Endometrium (tissue), 2 donors: ENCODE measurements around the gene IBSP.

Source experiments
- FAIRE-seq: peaks from 2 replicates; lab custom pipeline; 2012; peaks lifted over from hg19 to GRCh38; lab: Jason Lieb, UNC
- donor health status: control.
- donor health status: control.

Gene IBSP

DNA sequence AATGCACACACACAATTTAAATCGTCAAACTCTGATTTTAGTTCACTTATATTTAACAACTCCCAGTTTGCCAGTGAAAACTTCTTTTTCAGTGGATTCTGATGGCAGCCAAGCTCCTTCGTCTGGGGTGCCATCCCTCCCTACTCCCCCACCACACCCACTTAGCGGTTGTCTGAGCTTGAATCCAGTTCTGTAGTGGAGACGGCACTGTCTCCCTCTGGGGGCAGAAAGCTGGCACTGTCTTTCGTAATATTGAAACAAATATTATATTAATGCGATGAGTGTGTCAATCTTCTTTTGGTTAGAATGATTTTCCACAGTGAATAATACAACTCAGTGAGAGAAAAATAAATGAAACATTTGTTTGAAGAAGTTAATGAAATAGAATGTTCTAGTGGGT lies 38.9 kb downstream of the IBSP start:
- no peak for FAIRE-seq

- FAIRE-seq: peak; percentile 91
Observed at GRCh38 chr4:87838890-87839591, 39.7 kb downstream of the IBSP start.

- no peak for FAIRE-seq
Observed at GRCh38 chr4:87839592-87839946, 40.2 kb downstream of the IBSP start.

DNA sequence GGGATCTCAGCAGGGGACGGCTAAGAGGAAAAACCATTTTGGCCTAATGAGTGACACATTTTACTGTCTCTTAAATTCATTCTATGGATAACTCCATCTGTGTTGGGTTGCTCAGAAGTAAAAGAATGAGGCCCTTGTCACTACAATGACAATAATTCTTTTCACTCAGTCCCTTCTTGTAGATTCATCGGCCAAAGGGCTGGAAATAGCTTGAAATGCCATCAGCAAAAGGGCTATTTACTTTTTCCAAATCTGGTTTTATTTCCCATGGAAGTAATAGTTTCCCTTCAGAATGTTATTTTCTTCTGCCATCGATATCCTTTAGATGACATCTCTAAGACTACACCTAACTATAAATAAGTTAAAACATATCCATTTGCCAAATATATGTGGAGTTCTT lies 40.8 kb downstream of the IBSP start:
- FAIRE-seq: no peak

GRCh38 chr4:87843936-87844335 lies 44.6 kb downstream of the IBSP start:
- FAIRE-seq: no peak

DNA sequence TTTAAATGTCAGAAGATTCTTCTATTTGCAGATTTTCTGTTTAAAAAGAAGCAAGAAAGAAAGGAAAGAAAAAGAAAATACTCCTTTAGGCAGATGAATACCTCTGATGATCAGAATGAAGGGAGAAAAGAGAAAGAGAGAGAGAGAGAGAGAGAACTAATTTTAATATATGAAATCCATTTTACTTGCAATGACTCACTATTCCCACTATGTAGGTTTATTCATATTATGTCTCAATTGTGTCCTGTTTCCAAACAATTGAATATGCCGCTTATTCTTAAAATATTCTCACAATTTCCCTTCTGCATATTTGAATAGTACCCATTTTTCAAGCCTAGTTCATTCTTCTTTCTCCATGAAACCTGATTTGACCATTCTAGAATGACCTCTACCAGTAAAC lies 45.1 kb downstream of the IBSP start:
- no peak for FAIRE-seq

- FAIRE-seq: no peak
Observed at GRCh38 chr4:87846226-87846625, 46.9 kb downstream of the IBSP start.

DNA sequence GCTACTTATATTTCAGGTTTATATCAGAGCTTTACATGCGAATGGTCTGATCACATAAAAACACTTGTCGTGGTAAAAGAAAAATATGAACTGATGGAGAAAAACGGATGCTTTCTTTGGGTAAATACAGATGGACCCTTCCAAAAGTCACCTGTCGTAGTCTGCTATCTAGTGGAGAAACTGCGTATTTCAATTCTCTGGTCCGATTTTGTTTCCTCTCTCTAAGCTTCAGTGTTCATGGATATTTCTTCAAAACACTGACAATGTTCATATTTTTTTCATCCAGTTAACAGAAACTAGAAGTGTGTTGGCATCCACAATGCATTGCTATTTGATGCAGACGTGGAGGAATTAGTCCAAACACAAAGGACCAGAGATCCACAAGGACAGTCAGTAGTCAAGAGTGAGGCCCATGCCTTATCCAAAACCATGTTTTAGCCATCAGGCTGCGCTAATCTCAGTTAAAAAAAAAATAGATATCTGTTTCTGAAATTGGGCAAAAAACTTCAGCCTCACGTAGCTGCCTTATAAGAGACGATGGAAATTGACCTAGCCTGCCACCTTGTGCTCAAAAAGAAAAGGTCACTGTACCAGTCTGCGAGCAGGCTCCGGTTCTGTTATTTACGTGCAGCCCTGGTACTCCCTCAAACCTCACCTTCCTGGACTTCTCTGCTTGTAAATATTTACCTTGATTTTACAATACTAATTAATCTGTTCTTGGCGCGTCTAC lies 49.4 kb downstream of the IBSP start:
- peak; percentile 72 for FAIRE-seq

DNA sequence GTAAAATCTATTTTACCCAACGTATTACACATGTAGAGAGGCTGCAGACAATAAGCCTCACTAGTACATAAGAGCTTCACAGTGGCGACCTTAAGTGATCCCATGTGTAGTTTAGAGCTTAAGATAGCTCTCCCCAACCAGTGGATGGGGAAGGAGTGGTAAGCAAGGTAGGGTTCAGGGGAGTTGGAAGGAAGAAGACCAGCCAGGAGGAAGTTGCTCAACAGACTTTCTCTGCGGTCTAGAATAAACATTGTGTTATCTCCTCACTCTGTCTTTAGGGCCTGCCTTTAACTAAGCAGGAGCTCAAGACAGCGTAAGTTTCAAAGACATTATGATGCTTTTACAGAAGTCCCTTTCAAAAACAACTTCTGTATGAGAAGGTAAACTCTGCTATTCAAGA lies 50.3 kb downstream of the IBSP start:
- FAIRE-seq: no peak

GRCh38 chr4:87851332-87851731 lies 52.0 kb downstream of the IBSP start:
- no peak for FAIRE-seq

DNA sequence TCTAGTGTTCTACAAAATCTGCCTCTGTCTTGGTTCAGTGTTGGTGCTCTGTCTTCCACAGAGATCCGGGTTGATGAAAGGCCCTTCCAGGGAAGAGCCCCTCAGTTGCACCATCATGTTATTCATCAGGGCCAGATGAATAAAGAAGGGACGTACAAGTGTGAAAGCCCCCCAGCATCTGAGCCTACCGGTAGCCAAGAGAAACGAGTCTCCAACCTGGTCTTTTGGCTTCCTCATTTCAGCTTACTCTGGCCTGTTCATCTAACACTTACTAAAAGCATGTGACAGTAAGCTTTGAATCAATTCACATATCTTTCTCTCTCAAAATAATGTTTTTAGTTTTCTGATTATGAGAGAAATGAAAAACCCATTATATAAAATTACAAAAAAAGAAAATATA lies 52.6 kb downstream of the IBSP start:
- FAIRE-seq: no peak

DNA sequence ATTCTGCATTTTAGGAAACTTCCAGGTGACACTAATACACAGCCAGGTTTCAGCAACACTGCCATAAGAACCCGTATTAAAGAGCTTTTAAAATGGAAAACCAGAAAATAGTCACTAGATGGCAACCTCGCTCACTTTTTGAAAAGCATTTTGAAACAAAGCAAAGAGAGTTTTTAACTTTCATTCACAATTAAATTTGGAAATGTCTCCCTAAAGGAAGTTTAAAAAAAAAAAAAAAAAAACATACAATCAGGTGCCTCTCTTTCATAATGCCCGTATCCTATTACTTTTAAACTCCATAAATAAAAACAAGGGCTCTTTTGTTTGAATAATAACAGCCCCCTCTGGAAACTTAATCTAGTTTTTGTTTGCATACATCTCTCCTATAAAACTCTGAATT lies 53.8 kb downstream of the IBSP start:
- peak; percentile 95 for FAIRE-seq

- FAIRE-seq: no peak
Observed at GRCh38 chr4:87853891-87854290, 54.5 kb downstream of the IBSP start.

- FAIRE-seq: no peak
Observed at GRCh38 chr4:87855559-87855958, 56.2 kb downstream of the IBSP start.

GRCh38 chr4:87856816-87857215 lies 57.5 kb downstream of the IBSP start:
- no peak for FAIRE-seq

DNA sequence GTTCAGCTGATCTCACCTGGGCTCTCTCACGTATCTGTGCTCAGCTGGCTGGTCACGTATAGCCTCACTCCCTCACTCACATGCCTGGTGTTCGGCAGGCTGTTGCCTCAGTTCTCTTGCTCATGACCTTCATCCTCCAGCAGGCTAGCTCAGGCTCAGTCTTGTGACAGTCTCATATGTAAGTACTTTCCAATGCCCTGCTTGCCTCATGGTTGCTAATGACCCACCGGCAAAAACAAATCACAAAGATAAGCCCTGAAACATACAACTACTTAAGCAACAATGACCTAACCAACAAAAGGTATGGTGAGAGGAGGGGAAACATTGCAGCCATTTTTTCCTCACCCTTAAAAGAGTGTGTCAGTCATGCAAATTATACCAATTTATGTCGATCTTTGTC lies 58.4 kb downstream of the IBSP start:
- no peak for FAIRE-seq
